GM12873 (cell line): ENCODE results near the gene TRAK1.

Source experiments
- CTCF ChIP-seq: IDR thresholded peaks from 2 replicates; pipeline ENCODE4 v1.5.1; 2012; ENCODE audit warnings: low read depth, mild to moderate bottlenecking, moderate library complexity, low read length, control low read depth; ENCODE audit not compliant: insufficient read depth; ENCODE audit errors: missing control alignments

TRAK1 gene

GRCh38 chr3:42165211-42165610 is 74.1 kb downstream of the TRAK1 start:
- TF ChIP-seq CTCF = no peak

- TF ChIP-seq CTCF = no peak
Measured at GRCh38 chr3:42166214-42166613, 75.1 kb downstream of the TRAK1 start.

- TF ChIP-seq CTCF = no peak
Measured at GRCh38 chr3:42166662-42167300, 75.6 kb downstream of the TRAK1 start.

GRCh38 chr3:42169579-42170120 is 78.5 kb downstream of the TRAK1 start:
- no peak for TF ChIP-seq CTCF

- TF ChIP-seq CTCF = no peak
Measured at GRCh38 chr3:42172047-42172654, 81.0 kb downstream of the TRAK1 start.

GRCh38 chr3:42173307-42173706 is 82.2 kb downstream of the TRAK1 start:
- no peak for TF ChIP-seq CTCF

- no peak for TF ChIP-seq CTCF
Measured at GRCh38 chr3:42174679-42175385, 83.7 kb downstream of the TRAK1 start.
